LNCAP (cell line): ENCODE measurements around the gene SRGAP1.

ENCODE experiments used
- TF ChIP-seq, protein P1 (sequence below): fragments of 450-650 bp; IDR thresholded peaks from 2 replicates; pipeline ENCODE4 v1.5.1; 2017; ENCODE audit warnings: mild to moderate bottlenecking

The SRGAP1 gene

DNA sequence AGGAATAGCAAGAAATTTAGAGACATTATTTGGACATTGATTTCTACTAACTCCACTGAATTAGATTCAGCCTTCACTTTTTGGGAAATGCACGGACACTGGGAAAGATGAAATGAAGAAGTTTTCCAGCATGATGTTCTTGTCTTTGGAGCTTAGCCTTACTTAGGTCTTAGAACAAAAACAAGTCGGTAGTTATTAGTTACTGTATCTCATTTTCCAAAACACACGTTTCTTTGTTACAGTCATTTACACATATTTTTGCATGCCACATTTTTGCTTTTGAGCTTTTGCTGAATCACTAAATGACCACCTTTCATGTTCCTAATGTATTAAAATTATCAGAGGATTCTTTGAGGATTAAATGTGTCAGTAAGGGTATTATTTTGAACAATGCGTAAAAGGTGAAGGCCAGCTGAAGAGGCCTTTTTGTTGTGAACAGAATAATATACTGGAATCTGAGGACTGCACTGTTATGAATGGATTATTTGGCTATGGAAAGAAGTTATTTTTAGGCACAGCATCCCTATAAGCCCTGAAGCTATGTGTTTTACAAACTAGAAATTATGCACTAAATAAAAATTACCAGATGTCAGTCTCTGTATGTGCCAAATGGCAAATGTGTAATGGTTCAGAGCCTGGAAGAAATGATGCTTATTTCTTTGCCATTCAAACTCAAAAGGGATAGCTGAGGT is 138.2 kb downstream of the SRGAP1 start:
- TF ChIP-seq, protein P1, sequence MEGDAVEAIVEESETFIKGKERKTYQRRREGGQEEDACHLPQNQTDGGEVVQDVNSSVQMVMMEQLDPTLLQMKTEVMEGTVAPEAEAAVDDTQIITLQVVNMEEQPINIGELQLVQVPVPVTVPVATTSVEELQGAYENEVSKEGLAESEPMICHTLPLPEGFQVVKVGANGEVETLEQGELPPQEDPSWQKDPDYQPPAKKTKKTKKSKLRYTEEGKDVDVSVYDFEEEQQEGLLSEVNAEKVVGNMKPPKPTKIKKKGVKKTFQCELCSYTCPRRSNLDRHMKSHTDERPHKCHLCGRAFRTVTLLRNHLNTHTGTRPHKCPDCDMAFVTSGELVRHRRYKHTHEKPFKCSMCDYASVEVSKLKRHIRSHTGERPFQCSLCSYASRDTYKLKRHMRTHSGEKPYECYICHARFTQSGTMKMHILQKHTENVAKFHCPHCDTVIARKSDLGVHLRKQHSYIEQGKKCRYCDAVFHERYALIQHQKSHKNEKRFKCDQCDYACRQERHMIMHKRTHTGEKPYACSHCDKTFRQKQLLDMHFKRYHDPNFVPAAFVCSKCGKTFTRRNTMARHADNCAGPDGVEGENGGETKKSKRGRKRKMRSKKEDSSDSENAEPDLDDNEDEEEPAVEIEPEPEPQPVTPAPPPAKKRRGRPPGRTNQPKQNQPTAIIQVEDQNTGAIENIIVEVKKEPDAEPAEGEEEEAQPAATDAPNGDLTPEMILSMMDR, result no peak

DNA sequence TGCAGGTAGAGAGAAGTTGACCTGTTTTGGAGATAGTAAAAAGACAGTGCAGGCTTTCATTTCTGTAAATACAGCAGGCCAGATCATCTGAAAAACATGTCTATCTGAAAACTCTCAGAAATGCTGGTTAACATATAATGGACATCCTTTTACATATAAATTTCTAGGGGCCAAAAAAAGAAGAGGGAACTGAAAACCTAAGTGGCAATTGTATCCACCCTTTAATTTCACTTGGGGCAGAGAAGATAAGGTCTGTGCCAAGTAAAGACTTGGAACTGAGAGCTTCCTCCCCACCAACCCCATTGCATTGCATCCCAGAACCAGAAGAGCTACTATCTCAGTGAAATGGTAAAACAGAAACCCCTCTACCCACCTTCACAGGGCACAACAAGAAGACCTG is 141.0 kb downstream of the SRGAP1 start:
- TF ChIP-seq, protein P1, result no peak

DNA sequence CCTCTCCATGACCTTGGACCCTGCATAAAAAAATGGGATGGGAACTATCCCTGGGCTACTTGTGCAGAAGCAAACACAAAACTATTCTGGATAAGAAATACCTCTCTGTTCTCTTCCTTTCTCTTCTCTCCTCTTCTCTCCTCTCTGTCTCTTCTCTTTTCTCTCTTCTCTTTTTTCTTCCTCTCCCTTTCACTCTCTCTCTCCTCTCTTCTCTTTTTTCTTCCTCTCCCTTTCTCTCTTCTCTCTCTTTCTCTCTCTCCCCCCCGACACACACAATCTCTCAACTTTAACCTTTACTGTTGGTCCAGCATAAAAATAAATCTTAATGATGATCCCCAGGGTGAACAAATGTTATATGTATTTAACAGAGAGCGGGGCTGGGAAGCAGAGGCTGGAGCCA is 141.4 kb downstream of the SRGAP1 start:
- TF ChIP-seq, protein P1, result no peak

DNA sequence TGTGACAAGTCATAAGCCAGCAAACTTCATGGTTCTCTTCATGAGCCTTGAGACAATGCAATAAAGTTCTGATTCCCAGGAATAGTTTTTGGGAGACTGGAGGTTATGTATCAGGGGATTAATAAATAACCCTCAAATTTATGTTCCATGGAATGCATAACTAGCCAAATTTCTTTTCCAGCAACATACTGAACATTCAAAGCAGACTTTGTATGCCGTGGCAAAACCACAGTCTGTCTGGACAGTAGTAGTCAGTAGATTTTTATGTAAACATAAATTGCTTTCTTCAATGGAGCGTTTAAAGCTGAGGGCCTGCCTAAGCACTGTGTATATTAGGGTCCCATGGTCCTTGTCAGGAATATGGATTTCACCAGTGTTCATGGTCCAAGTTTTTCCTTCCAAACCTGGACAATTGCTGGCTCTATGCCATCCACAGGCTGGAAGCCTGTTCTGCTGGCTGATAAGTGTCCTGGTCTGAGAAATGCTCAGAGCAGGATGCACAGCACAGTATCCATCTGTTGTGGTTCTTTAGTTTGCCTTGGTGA is 144.9 kb downstream of the SRGAP1 start:
- TF ChIP-seq, protein P1, result no peak

DNA sequence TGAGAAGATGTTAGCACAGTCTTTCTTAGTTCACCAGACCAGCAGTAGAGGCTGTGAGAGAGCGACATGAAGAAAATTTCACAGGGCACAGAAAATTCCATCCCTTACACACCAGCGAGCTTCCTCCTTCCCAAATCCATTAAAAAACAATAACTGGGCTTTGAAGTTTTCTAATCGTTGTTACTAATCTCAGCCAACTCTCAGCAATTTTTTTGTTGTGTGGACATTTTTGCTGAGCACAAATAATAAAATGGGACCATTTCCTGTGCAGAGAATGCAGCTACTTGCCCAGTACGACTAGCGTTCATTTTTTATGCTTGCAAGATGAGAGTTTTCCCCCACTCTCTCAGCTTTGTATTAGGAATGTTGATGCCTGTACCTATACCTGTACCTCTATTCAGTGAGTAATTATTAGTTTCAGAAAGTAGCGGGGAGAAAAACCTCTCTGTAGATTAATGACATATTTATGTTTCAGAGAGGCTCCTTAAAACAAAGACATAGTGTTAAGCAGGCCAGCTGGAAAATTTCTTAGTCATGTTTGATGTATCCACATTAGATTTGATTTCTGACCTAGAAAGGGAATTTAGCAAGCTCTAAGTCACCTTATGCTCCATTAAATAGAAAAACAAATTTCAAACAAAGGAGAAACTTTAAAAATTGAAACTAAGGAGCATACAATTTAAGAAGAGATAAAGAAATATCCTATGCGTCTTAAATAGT is 146.5 kb downstream of the SRGAP1 start:
- TF ChIP-seq, protein P1, result no peak

DNA sequence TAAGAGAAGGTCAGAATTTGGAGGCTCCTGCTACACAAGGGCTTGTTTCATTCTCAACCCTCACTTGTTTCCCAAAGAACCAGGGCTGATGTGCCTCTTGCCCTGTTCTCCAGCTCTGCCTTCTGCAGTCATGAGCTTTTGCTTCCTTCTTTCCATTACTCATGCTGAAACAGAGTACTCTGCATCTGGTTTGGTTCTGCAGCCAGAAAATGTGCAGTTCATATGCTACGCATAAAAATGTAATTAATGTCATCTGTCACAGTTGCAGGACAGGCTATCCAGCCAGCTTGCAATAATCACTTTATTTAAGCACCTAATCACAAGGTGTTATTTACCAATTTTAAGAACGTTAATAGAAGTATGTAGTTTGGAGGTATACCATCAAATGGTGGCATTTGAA is 150.2 kb downstream of the SRGAP1 start:
- TF ChIP-seq, protein P1, result no peak

DNA sequence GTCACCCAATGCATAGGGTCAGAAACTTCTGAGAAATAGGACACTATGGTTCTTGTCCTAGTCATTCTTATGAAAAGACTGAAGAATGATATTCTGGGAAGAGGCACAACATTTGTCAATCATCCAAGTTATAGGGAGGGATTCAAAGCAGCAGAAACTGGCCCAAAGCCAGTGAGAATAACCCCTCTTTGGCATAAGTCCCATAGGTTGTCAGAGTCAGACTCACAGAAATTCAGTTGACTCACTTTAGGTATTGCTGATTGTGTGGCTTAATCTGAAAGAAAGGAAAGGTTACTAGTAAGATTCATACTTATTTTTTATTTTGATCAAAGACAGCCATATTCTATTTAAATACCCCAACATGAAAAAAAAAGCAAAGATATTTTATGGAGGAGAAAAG is 151.0 kb downstream of the SRGAP1 start:
- TF ChIP-seq, protein P1, result no peak
